GM12801 (cell line): ENCODE results near the gene COA4.

ENCODE experiments used
- CTCF ChIP-seq: IDR thresholded peaks from one replicate; pipeline ENCODE4 v1.5.1; 2011; ENCODE audit warnings: control low read depth; ENCODE audit not compliant: insufficient read length; ENCODE audit errors: extremely low read depth

COA4 gene

GRCh38 chr11:73876424-73877310, at the start of gene COA4, which contains the start of gene PAAF1:
TSS of gene COA4 (minus strand) at chr11:73876846. CDS start at chr11:73873378, 3,468 bp downstream.
TSS of gene PAAF1 (plus strand) at chr11:73876999. CDS start at chr11:73877022, 23 bp downstream.
- TF ChIP-seq CTCF: no peak

GRCh38 chr11:73921180-73921579, 44.5 kb upstream of the COA4 start:
- TF ChIP-seq CTCF: no peak

- no peak for TF ChIP-seq CTCF
Observed at GRCh38 chr11:73916435-73916834, 39.8 kb upstream of the COA4 start.

GRCh38 chr11:73914284-73914683, 37.6 kb upstream of the COA4 start:
- TF ChIP-seq CTCF: no peak

- no peak for TF ChIP-seq CTCF
Observed at GRCh38 chr11:73913472-73913871, 36.8 kb upstream of the COA4 start.

- TF ChIP-seq CTCF: no peak
Observed at GRCh38 chr11:73912026-73912425, 35.4 kb upstream of the COA4 start.

GRCh38 chr11:73907191-73907590, 30.5 kb upstream of the COA4 start:
- no peak for TF ChIP-seq CTCF
